H9 (cell line): ENCODE measurements around the gene PRKCG. TPM values are rescaled to one million over a fixed set of nuclear protein-coding genes. Genes with fewer than 3 reads are reported as not detected.
A peak's percentile ranks its signal among the peaks of the same experiment; 100 is the strongest.

Experiments used
- DNase-seq: peaks from one replicate; pipeline ENCODE4 v3.0.0-alpha.2; 2017
- H2AFZ ChIP-seq: one replicate; pipeline ENCODE4 v1.6.1; 2013; ENCODE audit warnings: mild to moderate bottlenecking, low read length, control low read depth, moderate library complexity
- H2AK5ac ChIP-seq: 2 replicates; pipeline ENCODE4 v1.6.1; 2013; ENCODE audit warnings: low read length, control low read depth, mixed read lengths; ENCODE audit not compliant: insufficient read length
- H2BK120ac ChIP-seq: one replicate; pipeline ENCODE4 v1.6.1; 2013; ENCODE audit warnings: low read depth, mild to moderate bottlenecking, low read length, control low read depth, inconsistent platforms; ENCODE audit not compliant: poor library complexity, severe bottlenecking
- H2BK12ac ChIP-seq: 2 replicates; pipeline ENCODE4 v1.6.1; 2013; ENCODE audit warnings: low read length, control low read depth, mixed read lengths, low read depth; ENCODE audit not compliant: insufficient read length
- H2BK15ac ChIP-seq: 2 replicates; pipeline ENCODE4 v1.6.1; 2013; ENCODE audit warnings: low read depth, low read length, control low read depth
- H2BK20ac ChIP-seq: one replicate; pipeline ENCODE4 v1.6.1; 2013; ENCODE audit warnings: low read depth, mild to moderate bottlenecking, low read length, control low read depth, inconsistent platforms; ENCODE audit not compliant: poor library complexity, severe bottlenecking
- H2BK5ac ChIP-seq: 2 replicates; pipeline ENCODE4 v1.6.1; 2013; ENCODE audit warnings: low read length, control low read depth, mixed read lengths; ENCODE audit not compliant: insufficient read length
- H3K14ac ChIP-seq: 2 replicates; pipeline ENCODE4 v1.6.1; 2013; ENCODE audit warnings: low read length, control low read depth; ENCODE audit not compliant: insufficient read depth
- H3K18ac ChIP-seq: 2 replicates; pipeline ENCODE4 v1.6.1; 2013; ENCODE audit warnings: low read depth, mild to moderate bottlenecking, mixed read lengths, low read length, control low read depth; ENCODE audit not compliant: insufficient read length
- H3K23ac ChIP-seq: 2 replicates; pipeline ENCODE4 v1.6.1; 2013; ENCODE audit warnings: low read length, control low read depth, mixed read lengths, low read depth; ENCODE audit not compliant: insufficient read length
- H3K23me2 ChIP-seq: 2 replicates; pipeline ENCODE4 v1.6.1; 2013; ENCODE audit warnings: low read depth, mild to moderate bottlenecking, mixed read lengths, low read length, control low read depth; ENCODE audit not compliant: insufficient read length, poor library complexity, severe bottlenecking
- H3K27ac ChIP-seq: 2 replicates; pipeline ENCODE4 v1.5.1; 2013; ENCODE audit warnings: low read length, control low read depth, mixed read lengths, low read depth; ENCODE audit not compliant: insufficient read length
- H3K27me3 ChIP-seq: 2 replicates; pipeline ENCODE4 v1.6.1; 2013; ENCODE audit warnings: low read length, control low read depth, inconsistent platforms; ENCODE audit not compliant: insufficient read depth
- H3K4ac ChIP-seq: 2 replicates; pipeline ENCODE4 v1.6.1; 2013; ENCODE audit warnings: low read depth, mild to moderate bottlenecking, control low read depth, inconsistent platforms, low read length, moderate library complexity
- H3K4me1 ChIP-seq: 2 replicates; pipeline ENCODE4 v1.6.1; 2013; ENCODE audit warnings: low read length, control low read depth, inconsistent platforms; ENCODE audit not compliant: insufficient read depth
- H3K4me2 ChIP-seq: 2 replicates; pipeline ENCODE4 v1.6.1; 2013; ENCODE audit warnings: low read length, control low read depth, mixed read lengths; ENCODE audit not compliant: insufficient read length, insufficient read depth
- H3K56ac ChIP-seq: 2 replicates; pipeline ENCODE4 v1.6.1; 2013; ENCODE audit warnings: low read depth, mild to moderate bottlenecking, mixed read lengths, low read length, control low read depth; ENCODE audit not compliant: insufficient read length
- H3K79me1 ChIP-seq: 2 replicates; pipeline ENCODE4 v1.6.1; 2013; ENCODE audit warnings: low read depth, mild to moderate bottlenecking, moderate library complexity, low read length, control low read depth, inconsistent platforms; ENCODE audit not compliant: insufficient read depth, poor library complexity, severe bottlenecking
- H3K79me2 ChIP-seq: 2 replicates; pipeline ENCODE4 v1.6.1; 2013; ENCODE audit warnings: low read length, control low read depth, inconsistent platforms; ENCODE audit not compliant: insufficient read depth
- H3K9ac ChIP-seq: 2 replicates; pipeline ENCODE4 v1.6.1; 2013; ENCODE audit warnings: low read length, control low read depth, mixed read lengths; ENCODE audit not compliant: insufficient read length; ENCODE audit errors: extremely low read depth
- H3K9me3 ChIP-seq: one replicate; pipeline ENCODE4 v1.6.1; 2013; ENCODE audit warnings: low read depth, low read length, inconsistent platforms; ENCODE audit not compliant: control insufficient read depth
- H3T11ph ChIP-seq: one replicate; pipeline ENCODE4 v1.6.1; 2013; ENCODE audit warnings: mild to moderate bottlenecking, low read length, control low read depth, inconsistent platforms
- H4K20me1 ChIP-seq: one replicate; pipeline ENCODE4 v1.6.1; 2013; ENCODE audit not compliant: control insufficient read depth, insufficient read length, insufficient read depth
- H4K5ac ChIP-seq: 2 replicates; pipeline ENCODE4 v1.6.1; 2013; ENCODE audit warnings: low read depth, mild to moderate bottlenecking, mixed read lengths, low read length, control low read depth; ENCODE audit not compliant: insufficient read length
- H4K8ac ChIP-seq: replicated peaks from 2 replicates; pipeline ENCODE4 v1.6.1; 2013; ENCODE audit warnings: low read length, control low read depth, mixed read lengths, low read depth; ENCODE audit not compliant: insufficient read length
- H4K91ac ChIP-seq: 2 replicates; pipeline ENCODE4 v1.6.1; 2013; ENCODE audit warnings: low read depth, mild to moderate bottlenecking, moderate library complexity, mixed read lengths, low read length, control low read depth; ENCODE audit not compliant: insufficient read length
- H3K27ac Mint-ChIP-seq, 3 experiments: 2 replicates in 2 of 3; 3 replicates in 1 of 3; pipeline ENCODE4 v1.8.0; 2020 to 2021; ENCODE audit warnings: mixed read lengths in 3 of 3, mild to moderate bottlenecking in 1 of 3, moderate library complexity in 1 of 3
- H3K27me3 Mint-ChIP-seq: 2 replicates; pipeline ENCODE4 v1.8.0; 2021; ENCODE audit warnings: low read depth, mild to moderate bottlenecking, moderate library complexity, mixed read lengths
- H3K36me3 Mint-ChIP-seq, 3 experiments: 2 replicates in 2 of 3; 3 replicates in 1 of 3; pipeline ENCODE4 v1.8.0; 2020 to 2021; ENCODE audit warnings: low read depth in 3 of 3, mixed read lengths in 3 of 3; ENCODE audit not compliant: insufficient read depth in 1 of 3
- H3K4me1 Mint-ChIP-seq, 2 experiments: 2 replicates each; pipeline ENCODE4 v1.8.0; 2020; ENCODE audit warnings: mixed read lengths in 2 of 2
- H3K4me3 Mint-ChIP-seq, 2 experiments: 2 replicates in 1 of 2; 3 replicates in 1 of 2; pipeline ENCODE4 v1.8.0; 2020 to 2021; ENCODE audit warnings: mild to moderate bottlenecking in 2 of 2, mixed read lengths in 2 of 2, moderate library complexity in 1 of 2
- H3K9me3 Mint-ChIP-seq, 2 experiments: 2 replicates in 1 of 2; 3 replicates in 1 of 2; pipeline ENCODE4 v1.8.0; 2020; ENCODE audit warnings: mild to moderate bottlenecking in 2 of 2, mixed read lengths in 2 of 2, moderate library complexity in 1 of 2
- CTCF ChIP-seq: fragments of 200-600 bp; sonication (generic); conservative IDR thresholded peaks from 3 replicates; pipeline ENCODE4 v1.8.0; 2021; ENCODE audit warnings: antibody characterized with exemption, mild to moderate bottlenecking
- WGBS: extraction: QIAGEN DNeasy Blood & Tissue Kit; methylation state at CpG from one replicate; pipeline ENCODE4 v1.1.7; 2013; ENCODE audit warnings: missing lambda C conversion rate, low lambda C conversion rate, mixed read lengths; ENCODE audit not compliant: insufficient read length; ENCODE audit errors: extremely low coverage; 5-methylcytosine and 5-hydroxymethylcytosine counted together
- total RNA-seq: library from RNA; stranded (reverse); gene quantifications from 2 replicates; pipeline ENCODE4 v1.2.1, GENCODE V29; 2021

The PRKCG gene
- total RNA-seq, 1 experiment from 2014 or later = 8.8 TPM

GRCh38 chr19:53905787-53906186 is 23.8 kb downstream of the PRKCG start:
- no peaks in the 10 kb centered on the region for H3K79me1 ChIP-seq
- no peak overlapping the region for H3K14ac ChIP-seq
- H3K23me2 ChIP-seq = peaks cover 28% of the 10 kb centered on the region
- no CpG with 5 or more reads among the region's 1 CpG for whole genome bisulfite sequencing
- Mint-ChIP-seq H3K4me3 (peak overlapping the region in 1 of 2 experiments; percentile 89; a peak in 3 of 5 replicates), H3K9me3 (no peaks in the 10 kb centered on the region), H3K27ac (peak overlapping the region in 1 of 3 experiments; percentile 65; a peak in 1 of 7 replicates), H3K36me3 (peaks cover 3 to 7% (median 4%) of the 10 kb centered on the region in 3 experiments; a peak in 6 of 7 replicates), H3K27me3 (peaks cover 69% of the 10 kb centered on the region), H3K4me1 (peaks cover 36 to 48% of the 10 kb centered on the region in 2 experiments)
- H3K79me2 ChIP-seq = no peaks in the 10 kb centered on the region
- H2AK5ac ChIP-seq = no peak overlapping the region
- H2BK12ac ChIP-seq = no peak overlapping the region
- H2BK20ac ChIP-seq = no peak overlapping the region
- no peak overlapping the region for H2BK5ac ChIP-seq
- H3K9ac ChIP-seq = no peak overlapping the region
- no peak overlapping the region for H2BK15ac ChIP-seq
- H3K27me3 ChIP-seq = peaks cover 3% of the 10 kb centered on the region; the same call in 1 of the 2 replicates
- H4K91ac ChIP-seq = no peak overlapping the region
- H2AFZ ChIP-seq = no peak overlapping the region
- no peak overlapping the region for H3K23ac ChIP-seq
- H3K18ac ChIP-seq = no peak overlapping the region
- DNase-seq = no peak
- peaks cover 4% of the 10 kb centered on the region; the same call in 1 of the 2 replicates for H3K4me1 ChIP-seq
- H3K9me3 ChIP-seq = no peaks in the 10 kb centered on the region
- H3K4ac ChIP-seq = no peak overlapping the region
- H3K4me2 ChIP-seq = peak overlapping the region; percentile 95
- H3T11ph ChIP-seq = no peak overlapping the region
- H3K56ac ChIP-seq = no peak overlapping the region
- no peak overlapping the region for H4K8ac ChIP-seq
- no peak overlapping the region for H4K5ac ChIP-seq
- no peaks in the 10 kb centered on the region for H4K20me1 ChIP-seq
- H2BK120ac ChIP-seq = no peak overlapping the region
- no peak overlapping the region for H3K27ac ChIP-seq
- no peak for TF ChIP-seq CTCF
